ENCODE results near the gene ARL5B.

GRCh38 chr10:18620856-18621255 is 38.4 kb upstream of the ARL5B start:
- no peak for TF ChIP-seq CTCF (optimal IDR thresholded peaks at IDR 0.05 in 1 of 3, IDR thresholded peaks at IDR 0.05 in 1 of 3, conservative IDR thresholded peaks at IDR 0.05 in 1 of 3; ENCODE audit: extremely low read depth in 1 of 3, insufficient read depth in 2 of 3, low read length in 3 of 3)
- no peak for TF ChIP-seq EZH2 (IDR thresholded peaks at IDR 0.05; ENCODE audit: low read length)
